Neural progenitor cell (in vitro differentiated cells): ENCODE data around the gene KCTD2. TPM values are rescaled to one million over a fixed set of nuclear protein-coding genes. Genes with fewer than 3 reads are reported as not detected.

Experiments used
- DNase-seq: peaks from one replicate; pipeline ENCODE4 v3.0.0-alpha.2; 2016; ENCODE audit warnings: low spot score
- H2AFZ ChIP-seq: fragments of 200-600 bp; sonication (generic); replicated peaks from 2 replicates; pipeline ENCODE4 v1.6.1; 2016; ENCODE audit warnings: antibody characterized with exemption
- H3F3A ChIP-seq: fragments of 200-600 bp; sonication (generic); 2 replicates; pipeline ENCODE4 v1.6.1; 2016; ENCODE audit warnings: antibody characterized with exemption, low read depth
- H3K27ac ChIP-seq: fragments of 200-600 bp; sonication (generic); 2 replicates; pipeline ENCODE4 v1.5.1; 2016; ENCODE audit warnings: mild to moderate bottlenecking
- H3K27me3 ChIP-seq: fragments of 200-600 bp; sonication (generic); 2 replicates; pipeline ENCODE4 v1.6.1; 2016; ENCODE audit warnings: mild to moderate bottlenecking, moderate library complexity
- H3K36me3 ChIP-seq: fragments of 200-600 bp; sonication (generic); 2 replicates; pipeline ENCODE4 v1.5.1; 2016
- H3K4me1 ChIP-seq: fragments of 200-600 bp; sonication (generic); 2 replicates; pipeline ENCODE4 v1.6.1; 2016; ENCODE audit warnings: mixed run types
- H3K4me2 ChIP-seq: fragments of 200-600 bp; sonication (generic); 2 replicates; pipeline ENCODE4 v1.6.1; 2016
- H3K4me3 ChIP-seq: fragments of 200-600 bp; sonication (generic); 2 replicates; pipeline ENCODE4 v1.5.1; 2016
- H3K79me2 ChIP-seq: fragments of 200-600 bp; sonication (generic); 2 replicates; pipeline ENCODE4 v1.6.1; 2016; ENCODE audit warnings: low read depth
- H3K9ac ChIP-seq: fragments of 200-600 bp; sonication (generic); 2 replicates; pipeline ENCODE4 v1.6.1; 2016
- H3K9me3 ChIP-seq: fragments of 200-600 bp; sonication (generic); 2 replicates; pipeline ENCODE4 v1.5.1; 2016; ENCODE audit warnings: low read depth
- H4K20me1 ChIP-seq: fragments of 200-600 bp; sonication (generic); 2 replicates; pipeline ENCODE4 v1.6.1; 2016; ENCODE audit warnings: low read depth
- H3K27ac Mint-ChIP-seq: 3 replicates; pipeline ENCODE4 v1.8.0; 2021; ENCODE audit warnings: mixed read lengths
- H3K27me3 Mint-ChIP-seq: 2 replicates; pipeline ENCODE4 v1.8.0; 2022; ENCODE audit warnings: low read depth, mild to moderate bottlenecking, inconsistent platforms, moderate library complexity, mixed read lengths; ENCODE audit not compliant: insufficient read depth
- H3K36me3 Mint-ChIP-seq: 3 replicates; pipeline ENCODE4 v1.8.0; 2021; ENCODE audit warnings: mixed read lengths
- H3K4me1 Mint-ChIP-seq: 3 replicates; pipeline ENCODE4 v1.8.0; 2021; ENCODE audit warnings: mixed read lengths
- H3K4me3 Mint-ChIP-seq: 3 replicates; pipeline ENCODE4 v1.8.0; 2021; ENCODE audit warnings: mild to moderate bottlenecking, moderate library complexity, mixed read lengths
- H3K9me3 Mint-ChIP-seq: 3 replicates; pipeline ENCODE4 v1.8.0; 2020; ENCODE audit warnings: mixed read lengths
- CTCF ChIP-seq: fragments of 200-600 bp; sonication (generic); IDR thresholded peaks from 2 replicates; pipeline ENCODE4 v1.5.1; 2017; ENCODE audit warnings: antibody characterized with exemption, mild to moderate bottlenecking
- EZH2 ChIP-seq: fragments of 200-600 bp; sonication (generic); IDR thresholded peaks from 2 replicates; pipeline ENCODE4 v1.6.1; 2017; ENCODE audit warnings: antibody characterized with exemption, mild to moderate bottlenecking, moderate library complexity
- EZH2phosphoT487 ChIP-seq: fragments of 200-600 bp; sonication (generic); IDR thresholded peaks from 2 replicates; pipeline ENCODE4 v1.6.1; 2017; ENCODE audit warnings: antibody characterized with exemption
- total RNA-seq: library from RNA; depleted of rRNA; stranded (reverse); fragments of >200 nt; gene quantifications from 2 replicates; pipeline ENCODE4 v1.2.3, GENCODE V29; 2015; ENCODE audit warnings: low replicate concordance

KCTD2 gene
- total RNA-seq, 1 donor from 2014 or later, result 28.9 TPM

- no peaks in the 10 kb centered on the region for H3K79me2 ChIP-seq
- H3K9me3 Mint-ChIP-seq, result no peaks in the 10 kb centered on the region
- H3K4me1 Mint-ChIP-seq, result peaks cover 4% of the 10 kb centered on the region
- no peaks in the 10 kb centered on the region for H3K27me3 ChIP-seq
- H3K36me3 Mint-ChIP-seq, result no peaks in the 10 kb centered on the region
- H3K4me3 ChIP-seq, result no peak overlapping the region
- peaks cover 2% of the 10 kb centered on the region for H3K27me3 Mint-ChIP-seq
- H3K36me3 ChIP-seq, result no peaks in the 10 kb centered on the region
- H2AFZ ChIP-seq, result no peak overlapping the region
- H3K27ac ChIP-seq, result no peak overlapping the region
- H3K4me1 ChIP-seq, result no peaks in the 10 kb centered on the region
- H3F3A ChIP-seq, result peaks cover 3% of the 10 kb centered on the region
- no peak overlapping the region for H3K27ac Mint-ChIP-seq
- no peaks in the 10 kb centered on the region for H4K20me1 ChIP-seq
- H3K9me3 ChIP-seq, result no peaks in the 10 kb centered on the region
- DNase-seq, result no peak
- no peak overlapping the region for H3K4me2 ChIP-seq
- H3K9ac ChIP-seq, result no peak overlapping the region
- TF ChIP-seq EZH2phosphoT487 (no peak), CTCF (no peak), EZH2 (no peak)
- no peak overlapping the region for H3K4me3 Mint-ChIP-seq
Observed at GRCh38 chr17:75073618-75074047, 26.6 kb downstream of the KCTD2 start.

GRCh38 chr17:75074532-75074931 is 27.5 kb downstream of the KCTD2 start:
- peaks cover 11% of the 10 kb centered on the region for H3K4me1 Mint-ChIP-seq
- no peaks in the 10 kb centered on the region for H3K36me3 Mint-ChIP-seq
- no peak overlapping the region for H2AFZ ChIP-seq
- H3K9ac ChIP-seq, result no peak overlapping the region
- no peaks in the 10 kb centered on the region for H3K9me3 ChIP-seq
- peaks cover 3% of the 10 kb centered on the region for H3F3A ChIP-seq
- H4K20me1 ChIP-seq, result no peaks in the 10 kb centered on the region
- TF ChIP-seq EZH2phosphoT487 (no peak), CTCF (no peak), EZH2 (no peak)
- no peak overlapping the region for H3K27ac Mint-ChIP-seq
- H3K36me3 ChIP-seq, result no peaks in the 10 kb centered on the region
- no peaks in the 10 kb centered on the region for H3K4me1 ChIP-seq
- no peaks in the 10 kb centered on the region for H3K27me3 ChIP-seq
- no peak overlapping the region for H3K4me3 Mint-ChIP-seq
- no peak for DNase-seq
- no peak overlapping the region for H3K4me3 ChIP-seq
- H3K79me2 ChIP-seq, result no peaks in the 10 kb centered on the region
- H3K9me3 Mint-ChIP-seq, result no peaks in the 10 kb centered on the region
- H3K4me2 ChIP-seq, result no peak overlapping the region
- H3K27ac ChIP-seq, result no peak overlapping the region
- H3K27me3 Mint-ChIP-seq, result peaks cover 4% of the 10 kb centered on the region

- no peak for DNase-seq
- Mint-ChIP-seq H3K4me1 (peaks cover 11% of the 10 kb centered on the region), H3K9me3 (no peaks in the 10 kb centered on the region), H3K36me3 (no peaks in the 10 kb centered on the region), H3K4me3 (peak overlapping the region; percentile 46), H3K27me3 (peaks cover 8% of the 10 kb centered on the region), H3K27ac (peak overlapping the region; percentile 34)
- Histone ChIP-seq H3K9me3 (no peaks in the 10 kb centered on the region), H2AFZ (no peak overlapping the region), H3K27ac (no peak overlapping the region), H3K4me1 (no peaks in the 10 kb centered on the region), H3K79me2 (no peaks in the 10 kb centered on the region), H3K9ac (no peak overlapping the region), H3F3A (peaks cover 3% of the 10 kb centered on the region), H3K27me3 (no peaks in the 10 kb centered on the region), H3K4me3 (no peak overlapping the region), H3K4me2 (no peak overlapping the region), H4K20me1 (no peaks in the 10 kb centered on the region), H3K36me3 (no peaks in the 10 kb centered on the region)
- TF ChIP-seq CTCF (no peak), EZH2phosphoT487 (no peak), EZH2 (no peak)
Observed at GRCh38 chr17:75075597-75076336, 28.7 kb downstream of the KCTD2 start.
